DMS153 treated with DMSO at 0.1 percent for 48 hours (cell line): ENCODE results near the gene CEL.

Experiments used
- DNase-seq: peaks from one replicate; lab custom pipeline; 2025; ENCODE audit not compliant: unreplicated experiment; lab: John Stamatoyannopoulos, UW

The CEL gene

DNA sequence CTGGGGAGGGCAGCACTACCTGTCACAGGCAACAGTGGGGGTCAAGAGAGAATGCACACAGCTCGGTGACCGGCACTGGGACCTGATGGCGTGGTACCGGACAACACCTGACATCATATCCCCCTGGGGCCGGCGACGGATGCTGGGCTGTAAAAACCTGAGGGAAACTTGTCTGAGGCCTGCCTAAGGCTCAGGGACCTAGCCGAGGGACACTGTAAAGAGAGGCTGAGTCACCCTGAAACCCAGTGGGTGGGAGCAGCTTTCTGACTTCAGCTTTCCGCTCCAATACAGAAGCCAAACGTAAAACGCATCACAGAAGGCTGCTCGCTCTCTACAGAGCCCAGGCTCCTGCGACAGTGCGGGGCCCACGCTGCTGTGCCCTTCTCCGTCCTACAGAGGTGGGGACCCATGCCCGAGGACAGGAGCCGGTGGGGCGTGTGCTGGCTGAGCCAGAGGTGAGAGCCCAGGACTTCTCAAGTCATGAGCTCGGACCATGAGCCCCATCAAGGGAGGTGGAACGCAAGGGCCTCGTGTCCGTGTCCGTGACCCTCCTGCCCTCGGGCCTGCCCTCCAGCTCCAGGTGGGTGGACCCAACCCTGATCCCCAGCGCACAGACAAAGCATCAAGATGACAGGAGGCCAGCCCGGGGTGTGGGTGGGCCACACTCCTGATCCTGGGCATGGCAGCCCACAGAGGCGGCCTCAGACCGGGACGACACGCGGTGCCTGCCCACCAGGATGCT, 54.0 kb downstream of the CEL start:
- no peak for DNase-seq

DNA sequence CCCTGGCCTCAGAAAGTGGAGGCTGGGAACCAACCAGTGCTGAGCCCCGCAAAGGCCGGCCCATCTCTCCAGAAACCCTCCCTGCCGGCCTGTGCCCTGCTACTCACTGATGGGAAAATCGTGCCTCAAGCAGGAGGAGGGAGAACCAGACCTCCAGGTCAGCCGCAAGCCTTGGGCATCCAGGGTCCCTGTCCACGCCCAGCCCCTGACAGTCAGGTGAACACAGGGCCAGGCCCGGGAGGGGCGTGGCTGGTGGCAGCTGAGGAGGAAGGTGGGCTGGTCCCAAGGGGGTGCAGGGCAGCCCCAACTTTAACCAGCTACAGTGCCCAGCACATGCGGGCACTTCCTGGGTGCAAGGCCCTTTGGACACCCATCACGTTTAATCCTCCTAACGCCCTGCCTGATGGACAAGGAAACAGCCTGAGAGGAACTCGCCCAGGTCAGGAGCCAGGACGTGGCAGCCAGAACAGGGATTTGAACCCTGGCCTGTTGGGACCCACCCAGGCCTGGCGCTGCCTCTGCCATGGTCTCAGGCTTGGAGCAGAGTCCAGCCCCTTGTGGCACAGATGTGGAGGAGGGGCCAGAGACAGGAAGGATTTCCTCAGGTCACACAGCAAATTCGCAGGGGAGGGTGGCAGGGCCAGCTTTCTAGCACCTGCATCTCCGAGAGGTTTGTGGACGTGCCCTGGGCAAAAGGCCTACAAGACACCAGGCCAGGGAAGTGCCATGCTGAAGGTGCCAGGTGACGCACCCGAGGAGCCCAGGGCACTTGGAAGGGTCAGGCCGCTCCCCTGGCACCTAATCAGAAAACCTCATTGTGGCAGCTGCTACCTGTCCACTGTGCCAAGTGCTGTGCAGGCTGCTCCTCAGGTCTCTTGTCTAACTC, 54.8 kb downstream of the CEL start:
- no peak for DNase-seq

GRCh38 chr9:133117271-133118178, 55.7 kb downstream of the CEL start:
- no peak for DNase-seq

DNA sequence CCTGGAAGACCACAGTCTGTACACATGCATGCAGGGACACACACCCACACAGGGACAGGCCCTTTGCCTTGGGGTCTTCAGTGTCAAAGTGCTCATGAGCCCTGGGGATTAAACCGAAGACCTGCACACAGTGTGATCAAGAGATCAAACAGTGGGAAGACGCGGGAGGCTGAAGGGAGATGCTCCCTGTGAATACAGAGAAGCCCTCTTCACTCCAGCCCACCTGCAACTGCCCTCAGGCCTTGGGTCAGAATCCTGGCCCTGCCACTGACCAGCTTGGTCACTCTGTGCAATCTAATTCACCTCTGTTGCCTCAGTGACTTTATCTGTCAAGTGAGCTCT, 56.4 kb downstream of the CEL start:
- DNase-seq, result no peak

DNA sequence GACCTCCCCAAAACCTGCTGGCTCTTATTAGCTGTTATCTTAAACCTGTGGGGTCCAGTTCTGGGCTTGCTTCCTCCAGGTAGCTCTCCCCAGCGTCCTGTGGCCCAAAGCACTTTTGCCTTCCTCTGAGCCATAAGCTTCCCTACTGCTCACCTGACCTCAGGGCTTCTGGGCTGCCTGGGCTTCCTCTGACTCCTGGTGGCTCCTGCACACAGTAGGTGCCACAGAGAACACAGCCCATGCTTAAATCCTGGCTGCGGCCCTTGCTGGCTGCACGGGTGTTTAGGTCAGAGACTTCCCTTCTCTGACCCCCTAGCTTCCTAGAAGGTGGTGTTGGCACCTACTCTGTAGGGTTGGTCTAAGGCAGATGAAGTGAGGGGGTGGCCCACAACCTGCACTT, 56.8 kb downstream of the CEL start:
- no peak for DNase-seq

- DNase-seq, result no peak
These were observed 57.5 kb downstream of the CEL start for GRCh38 chr9:133119103-133119845.

DNA sequence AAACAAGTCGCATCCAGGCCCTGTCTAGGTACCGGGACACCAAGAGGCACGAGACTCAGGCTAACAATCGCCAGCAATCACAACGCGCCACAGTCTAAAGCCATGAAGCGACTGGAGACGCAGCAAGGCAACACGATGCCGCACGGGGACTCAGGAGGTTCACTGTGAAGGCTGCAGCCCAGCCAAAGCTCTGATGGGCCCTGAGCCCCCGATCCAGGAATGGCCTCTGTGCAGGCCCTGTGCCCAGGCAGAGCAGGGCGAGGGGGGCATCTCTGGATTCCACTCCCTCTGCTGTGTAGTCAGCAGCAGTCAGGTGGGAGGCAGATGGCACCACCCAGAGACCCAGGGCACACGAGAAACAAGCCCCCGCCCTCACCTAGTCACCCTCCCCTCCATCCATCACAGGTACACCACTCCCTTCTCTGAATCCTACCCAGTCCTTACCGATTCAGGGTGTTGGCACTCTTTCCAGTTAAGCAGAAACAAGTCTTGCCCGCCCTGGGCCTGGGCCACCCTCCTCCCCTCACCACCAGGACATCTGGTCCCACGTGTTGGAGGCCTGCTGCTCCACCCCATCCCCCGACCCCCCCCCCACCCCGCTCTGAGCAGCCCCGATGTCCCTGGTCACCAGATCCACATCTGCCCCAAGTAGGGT, 58.2 kb downstream of the CEL start:
- no peak for DNase-seq

DNA sequence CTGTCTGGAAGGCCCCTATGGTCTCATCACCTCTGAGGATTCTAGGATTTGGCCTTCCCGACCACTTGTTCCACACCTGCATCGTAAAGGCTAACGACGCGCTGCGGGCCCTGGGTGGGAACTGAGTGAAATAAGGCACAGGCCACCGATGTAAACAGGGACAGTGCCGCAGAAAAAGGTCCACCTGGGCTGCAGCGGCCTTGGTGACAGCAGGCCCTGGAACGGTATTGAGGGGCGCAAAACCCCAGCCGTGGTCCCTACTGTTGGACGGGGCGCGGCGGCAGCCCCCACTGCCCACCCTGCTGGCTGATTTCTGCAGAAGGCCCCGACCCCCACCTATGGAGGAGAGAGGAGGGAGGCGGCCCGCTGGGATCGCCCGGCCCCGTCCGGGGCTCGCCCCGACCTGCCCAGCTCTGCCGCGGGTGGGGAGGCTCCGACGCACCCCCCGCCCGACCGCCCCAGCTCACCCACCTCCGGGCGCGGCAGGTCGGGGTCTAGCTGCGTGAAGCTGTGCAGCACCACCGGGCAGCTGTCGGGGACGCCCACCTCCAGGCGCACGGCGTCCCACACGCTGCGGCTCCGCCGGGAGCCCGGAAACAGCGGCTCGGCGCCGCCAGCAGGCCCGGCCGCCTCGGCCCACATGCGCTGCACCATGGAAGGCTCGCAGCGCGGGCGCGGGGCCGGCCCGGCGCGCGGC, 58.9 kb downstream of the CEL start:
- no peak for DNase-seq
